ENCODE measurements around the gene AGRP. TPM values are rescaled to one million over a fixed set of nuclear protein-coding genes. Genes with fewer than 3 reads are reported as not detected.

The AGRP gene
- total RNA-seq, 1 donor from 2014 or later: not detected

Other genes with a start within 250 kb of the AGRP start
- gene FHOD1, start 236.1 kb downstream of the AGRP start, total RNA-seq: 17.2 TPM
- gene SLC9A5, start 234.6 kb downstream of the AGRP start, total RNA-seq: 0.49 TPM
- gene PLEKHG4, start 204.0 kb downstream of the AGRP start, total RNA-seq: 9.8 TPM
- not detected for gene KCTD19, start 156.8 kb downstream of the AGRP start, total RNA-seq
- gene LRRC36, start 156.7 kb downstream of the AGRP start, total RNA-seq: not detected
- 28.2 TPM for gene TPPP3, start 90.0 kb downstream of the AGRP start, total RNA-seq
- gene ZDHHC1, start 67.1 kb downstream of the AGRP start, total RNA-seq: 22.3 TPM
- gene HSD11B2, start 52.4 kb downstream of the AGRP start, total RNA-seq: 30.2 TPM
- gene ATP6V0D1, start 2.4 kb downstream of the AGRP start, total RNA-seq: 110 TPM
- 54.8 TPM for gene RIPOR1, start 45.3 kb upstream of the AGRP start, total RNA-seq
- 43.2 TPM for gene CTCF, start 79.0 kb upstream of the AGRP start, total RNA-seq
- gene CARMIL2, start 161.6 kb upstream of the AGRP start, total RNA-seq: 5.6 TPM
- gene ACD, start 176.7 kb upstream of the AGRP start, total RNA-seq: 38.8 TPM
- gene PARD6A, start 177.4 kb upstream of the AGRP start, total RNA-seq: 1.2 TPM
- 14.7 TPM for gene ENKD1, start 183.2 kb upstream of the AGRP start, total RNA-seq
- gene C16orf86, start 183.3 kb upstream of the AGRP start, total RNA-seq: 10.3 TPM
- 32.7 TPM for gene GFOD2, start 235.8 kb upstream of the AGRP start, total RNA-seq

Data from vagina (tissue), 1 donor.